ENCODE measurements around the gene HOXD4.

DNA sequence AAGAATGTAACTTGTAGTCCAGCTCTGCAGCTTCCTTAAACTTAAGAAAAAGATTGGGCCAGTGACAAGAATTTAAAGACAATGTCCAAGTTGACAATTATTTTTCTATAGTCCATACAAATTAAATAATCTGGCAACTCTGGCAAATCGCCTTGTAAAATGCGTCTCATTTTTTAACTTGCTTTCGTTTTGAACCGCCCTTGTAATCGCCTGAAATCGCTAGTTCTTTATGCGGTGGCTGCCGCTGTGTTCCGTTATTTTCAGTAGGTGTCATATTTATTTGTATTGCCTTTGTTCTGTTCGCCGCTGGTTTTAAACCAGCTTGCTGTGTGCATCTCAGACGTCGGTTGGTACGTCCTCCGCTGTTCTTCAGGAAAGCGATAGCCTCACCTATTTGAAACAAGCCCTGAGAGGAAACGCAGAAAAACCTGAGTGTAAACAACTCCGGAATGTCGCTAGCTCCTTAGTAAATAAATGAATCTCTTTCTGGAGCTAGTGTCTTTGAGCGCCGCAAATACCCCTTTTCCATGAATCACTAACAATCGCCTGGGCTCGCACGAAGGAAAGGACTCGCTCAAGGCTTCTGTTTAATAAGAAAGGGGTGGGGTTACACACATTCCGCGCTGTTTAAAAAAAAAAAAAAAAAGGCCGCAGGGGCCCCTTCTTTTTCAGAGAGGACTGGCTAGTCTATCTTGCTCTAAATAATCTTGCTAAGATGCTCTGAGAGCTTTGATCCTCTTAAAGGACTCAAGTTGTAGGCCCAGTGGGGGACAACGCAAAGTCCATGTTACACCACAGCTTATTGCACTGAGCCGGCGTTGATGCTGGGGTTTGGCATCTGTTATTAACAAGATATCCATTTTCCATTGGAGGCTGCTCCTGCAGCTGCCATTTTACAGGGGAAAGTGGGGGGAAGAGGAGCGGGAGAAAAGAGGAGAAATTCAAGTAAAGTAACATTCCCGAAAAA lies 18.9 kb upstream of the HOXD4 start:
- TF ChIP-seq CTCF (IDR thresholded peaks at IDR 0.05) (no peak), POLR2A (IDR thresholded peaks at IDR 0.05) (no peak), EP300 (IDR thresholded peaks at IDR 0.05) (no peak)
